ENCODE results near the gene SLC2A11. TPM values are rescaled to one million over a fixed set of nuclear protein-coding genes. Genes with fewer than 3 reads are reported as not detected.
A peak's percentile ranks its signal among the peaks of the same experiment; 100 is the strongest.

SLC2A11 gene
- total and polyA plus RNA-seq, 10 of the 15 experiments (the other 5 are each of a cell fraction or from before 2014, with no cell fraction given): 0.98 to 18.3 (median 8.6) TPM

DNA sequence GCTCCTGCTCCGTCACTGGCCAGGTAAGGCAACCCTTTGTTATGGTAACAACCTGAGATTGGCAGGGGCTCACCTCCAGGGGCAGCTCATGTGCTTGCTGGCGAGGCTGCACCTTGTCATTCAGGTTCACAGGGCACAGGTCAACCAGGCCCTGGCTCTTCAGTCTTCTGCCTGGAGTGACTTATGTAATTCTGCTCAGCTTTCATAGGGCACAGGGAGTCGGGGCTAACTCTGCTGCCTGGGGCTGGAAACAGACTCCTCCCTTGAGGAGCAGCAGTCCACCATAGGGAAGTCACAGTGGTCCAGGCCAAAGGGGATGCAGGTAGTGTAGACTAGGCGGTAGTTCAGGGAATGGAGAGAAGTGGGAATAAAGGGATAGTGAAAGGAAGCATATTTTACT, 35.0 kb downstream of the SLC2A11 start (continued):
- TF ChIP-seq NFYA (IDR thresholded peaks at IDR 0.05; ENCODE audit: borderline replicate concordance, low read depth, low read length) (no peak), ZNF217 (IDR thresholded peaks at IDR 0.05) (no peak), KDM1A (IDR thresholded peaks at IDR 0.05; ENCODE audit: borderline replicate concordance) (no peak), GATAD2B (conservative IDR thresholded peaks at IDR 0.05; ENCODE audit: low read depth) (no peak), BCL11A (IDR thresholded peaks at IDR 0.05; ENCODE audit: low read depth, low read length) (no peak)

DNA sequence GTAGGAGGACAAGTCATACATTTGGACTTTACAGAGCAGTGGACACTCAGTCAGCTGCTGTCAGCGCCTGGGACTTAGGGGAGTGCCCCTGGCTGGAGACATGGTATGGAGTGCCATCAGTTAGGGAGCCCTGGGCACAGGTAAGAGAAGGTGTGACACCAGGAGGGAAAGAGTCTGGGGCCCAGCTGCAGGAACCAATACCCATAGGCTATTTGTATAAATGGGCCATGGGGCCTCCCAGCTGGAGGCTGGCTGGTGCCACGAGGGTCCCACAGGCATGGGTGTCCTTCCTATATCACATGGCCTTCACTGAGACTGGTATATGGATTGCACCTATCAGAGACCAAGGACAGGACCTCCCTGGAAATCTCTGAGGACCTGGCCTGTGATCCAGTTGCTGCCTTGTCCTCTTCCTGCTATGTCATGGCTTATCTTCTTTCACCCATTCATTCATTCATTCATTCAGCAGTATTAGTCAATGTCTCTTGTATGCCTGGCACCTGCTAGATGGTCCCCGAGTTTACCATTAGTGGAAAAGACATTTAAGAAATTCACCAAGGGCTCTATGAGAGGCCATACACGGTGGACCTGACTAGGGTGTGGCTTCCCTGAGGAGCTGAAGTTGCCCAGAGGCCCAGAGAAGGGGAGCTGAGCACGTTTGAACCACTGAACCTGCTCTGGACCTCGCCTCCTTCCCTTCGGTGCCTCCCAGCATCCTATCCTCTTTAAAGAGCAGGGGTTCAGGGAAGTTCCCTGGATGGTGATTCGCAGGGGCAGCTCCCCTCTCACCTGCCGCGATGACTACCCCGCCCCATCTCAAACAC, 35.7 kb downstream of the SLC2A11 start:
- ChIA-PET SMC1A (ENCODE audit: uncharacterized antibody, unreplicated experiment) (interaction anchor here (1.1 to 2.2 kb wide), 7 partner anchors 13 to 49 kb away, joined by 3 to 18 read pairs (median 5); partner anchors contain the start of gene SLC2A11), RAD21 (ENCODE audit: unreplicated experiment) (interaction anchor here (1.1 to 3.2 kb wide), 7 partner anchors 16 to 126 kb away, joined by 3 to 30 read pairs (median 5); partner anchors contain the start of genes SLC2A11 and SMARCB1), CTCF (interaction anchor here (1.0 to 3.3 kb wide), 20 partner anchors 8 to 349 kb away, joined by 3 to 45 read pairs (median 4); partner anchors contain the start of genes CHCHD10 and SLC2A11), POLR2A (interaction anchor here (0.5 to 2.5 kb wide), 10 partner anchors 17 to 264 kb away, joined by 3 to 41 read pairs (median 6); partner anchors contain the start of genes CABIN1 and SLC2A11)
- Histone ChIP-seq H4K20me1 (ENCODE audit: control insufficient read depth, insufficient read depth) (no peaks in the 10 kb centered on the region), H3K9me3 (replicated peaks; ENCODE audit: control insufficient read depth, insufficient read depth, low read length) (no peaks in the 10 kb centered on the region), H3K4me2 (ENCODE audit: control insufficient read depth, insufficient read depth) (peak overlapping the region; percentile 94), H3K27ac (ENCODE audit: control insufficient read depth, insufficient read depth) (peak overlapping the region; percentile 92), H3K4me3 (peak overlapping the region; percentile 98), H3K36me3 (ENCODE audit: control insufficient read depth in 2 of 2, insufficient read depth in 2 of 2, low read length in 1 of 2) (peaks cover 12 to 23% of the 10 kb centered on the region in 2 experiments), H3K9ac (ENCODE audit: control insufficient read depth, insufficient read depth, low read length) (peak overlapping the region; percentile 89), H3K79me2 (ENCODE audit: control insufficient read depth, insufficient read depth, low read length) (peaks cover 34% of the 10 kb centered on the region), H3K4me1 (ENCODE audit: control insufficient read depth, insufficient read depth, low read length) (peaks cover 12% of the 10 kb centered on the region), H2AFZ (ENCODE audit: control insufficient read depth, low read depth, low read length) (peak overlapping the region; percentile 89), H3K27me3 (replicated peaks in 1 of 2; ENCODE audit: control insufficient read depth in 2 of 2, insufficient read depth in 2 of 2, low read length in 1 of 2) (no peaks in the 10 kb centered on the region)
- DNase-seq (ENCODE audit: low read depth, low spot score) (no peak), FAIRE-seq (no peak), ATAC-seq (peak; percentile 0; the same call in 2 of the 3 replicates)
- 14% methylated on average over 11 of the region's 11 CpGs for WGBS (ENCODE audit: insufficient coverage, insufficient replicate concordance, low lambda C conversion rate, missing lambda C conversion rate)
- TF ChIP-seq ZNF24 (IDR thresholded peaks at IDR 0.05) (peak; percentile 95), SMC3 (IDR thresholded peaks at IDR 0.05; ENCODE audit: borderline replicate concordance, low read length) (no peak), CBX3 (IDR thresholded peaks at IDR 0.05; ENCODE audit: borderline replicate concordance, low read depth) (no peak)
- TF ChIP-seq, protein P1, sequence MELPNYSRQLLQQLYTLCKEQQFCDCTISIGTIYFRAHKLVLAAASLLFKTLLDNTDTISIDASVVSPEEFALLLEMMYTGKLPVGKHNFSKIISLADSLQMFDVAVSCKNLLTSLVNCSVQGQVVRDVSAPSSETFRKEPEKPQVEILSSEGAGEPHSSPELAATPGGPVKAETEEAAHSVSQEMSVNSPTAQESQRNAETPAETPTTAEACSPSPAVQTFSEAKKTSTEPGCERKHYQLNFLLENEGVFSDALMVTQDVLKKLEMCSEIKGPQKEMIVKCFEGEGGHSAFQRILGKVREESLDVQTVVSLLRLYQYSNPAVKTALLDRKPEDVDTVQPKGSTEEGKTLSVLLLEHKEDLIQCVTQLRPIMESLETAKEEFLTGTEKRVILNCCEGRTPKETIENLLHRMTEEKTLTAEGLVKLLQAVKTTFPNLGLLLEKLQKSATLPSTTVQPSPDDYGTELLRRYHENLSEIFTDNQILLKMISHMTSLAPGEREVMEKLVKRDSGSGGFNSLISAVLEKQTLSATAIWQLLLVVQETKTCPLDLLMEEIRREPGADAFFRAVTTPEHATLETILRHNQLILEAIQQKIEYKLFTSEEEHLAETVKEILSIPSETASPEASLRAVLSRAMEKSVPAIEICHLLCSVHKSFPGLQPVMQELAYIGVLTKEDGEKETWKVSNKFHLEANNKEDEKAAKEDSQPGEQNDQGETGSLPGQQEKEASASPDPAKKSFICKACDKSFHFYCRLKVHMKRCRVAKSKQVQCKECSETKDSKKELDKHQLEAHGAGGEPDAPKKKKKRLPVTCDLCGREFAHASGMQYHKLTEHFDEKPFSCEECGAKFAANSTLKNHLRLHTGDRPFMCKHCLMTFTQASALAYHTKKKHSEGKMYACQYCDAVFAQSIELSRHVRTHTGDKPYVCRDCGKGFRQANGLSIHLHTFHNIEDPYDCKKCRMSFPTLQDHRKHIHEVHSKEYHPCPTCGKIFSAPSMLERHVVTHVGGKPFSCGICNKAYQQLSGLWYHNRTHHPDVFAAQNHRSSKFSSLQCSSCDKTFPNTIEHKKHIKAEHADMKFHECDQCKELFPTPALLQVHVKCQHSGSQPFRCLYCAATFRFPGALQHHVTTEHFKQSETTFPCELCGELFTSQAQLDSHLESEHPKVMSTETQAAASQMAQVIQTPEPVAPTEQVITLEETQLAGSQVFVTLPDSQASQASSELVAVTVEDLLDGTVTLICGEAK (IDR thresholded peaks at IDR 0.05; ENCODE audit: borderline replicate concordance): 0 out of 2 replicates have a peak, but pooled peaks have one; percentile 18
- TF ChIP-seq, protein P2, sequence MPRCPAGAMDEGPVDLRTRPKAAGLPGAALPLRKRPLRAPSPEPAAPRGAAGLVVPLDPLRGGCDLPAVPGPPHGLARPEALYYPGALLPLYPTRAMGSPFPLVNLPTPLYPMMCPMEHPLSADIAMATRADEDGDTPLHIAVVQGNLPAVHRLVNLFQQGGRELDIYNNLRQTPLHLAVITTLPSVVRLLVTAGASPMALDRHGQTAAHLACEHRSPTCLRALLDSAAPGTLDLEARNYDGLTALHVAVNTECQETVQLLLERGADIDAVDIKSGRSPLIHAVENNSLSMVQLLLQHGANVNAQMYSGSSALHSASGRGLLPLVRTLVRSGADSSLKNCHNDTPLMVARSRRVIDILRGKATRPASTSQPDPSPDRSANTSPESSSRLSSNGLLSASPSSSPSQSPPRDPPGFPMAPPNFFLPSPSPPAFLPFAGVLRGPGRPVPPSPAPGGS (IDR thresholded peaks at IDR 0.05; ENCODE audit: borderline replicate concordance, insufficient read depth, low read depth, low read length, poor library complexity, severe bottlenecking): peak; percentile 1
- intact Hi-C loops (cut with micrococcal nuclease; ENCODE audit: unreplicated experiment) (no loop called here), in situ Hi-C loops (cut with MboI) (no loop called here)
- BruUV-seq (replicated peaks): TSS peak; percentile 50

Measured in GM12878 (cell line).